ENCODE results near the gene LAMC2.

The LAMC2 gene

DNA sequence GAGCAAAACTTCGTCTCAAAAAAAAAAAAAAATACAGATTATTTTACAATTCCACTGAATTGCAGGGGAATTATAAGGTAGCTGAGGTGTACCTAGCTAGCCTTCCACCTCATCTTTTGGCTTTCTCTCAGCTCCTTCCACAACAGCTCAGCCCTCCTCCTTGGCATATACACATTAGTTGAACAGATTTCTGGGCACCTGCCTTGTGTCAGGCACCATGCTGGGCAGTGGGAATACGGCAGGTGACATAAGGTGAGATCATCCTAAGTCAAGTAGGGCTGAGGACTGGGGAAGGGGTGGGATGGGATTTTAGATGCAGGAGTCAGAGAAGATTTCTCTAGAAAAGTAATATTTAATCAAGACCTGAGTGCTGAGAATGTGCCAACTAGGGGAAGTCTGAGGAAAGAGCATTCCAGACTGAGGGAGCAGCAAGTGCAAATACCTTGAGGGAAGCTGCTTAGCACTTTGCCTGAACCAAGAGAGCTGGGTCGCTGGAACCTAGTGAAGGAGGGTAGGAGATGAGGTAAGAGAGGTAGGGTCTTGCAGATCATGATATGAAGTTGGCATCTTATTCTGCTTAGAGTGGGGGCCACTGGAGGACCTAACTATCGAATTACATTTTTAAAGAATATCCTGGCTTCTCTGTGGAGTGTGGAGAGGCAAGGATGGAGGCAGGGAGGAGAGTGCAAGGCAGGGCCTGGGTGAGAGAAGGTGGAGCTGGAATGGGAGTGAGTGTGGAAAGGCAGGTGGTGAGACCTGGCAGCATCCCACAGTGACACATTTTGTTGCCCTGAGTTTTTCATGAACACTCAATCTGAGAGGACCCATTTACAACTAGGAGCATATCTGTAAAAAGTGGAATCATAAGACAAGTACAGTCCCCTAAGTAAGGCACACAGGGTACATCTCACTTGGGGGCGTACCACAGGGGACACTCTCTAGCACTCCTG lies 28.2 kb downstream of the LAMC2 start:
- DNase-seq (ENCODE audit: low read depth in 2 of 2): no peak

GRCh38 chr1:183215076-183215720 lies 29.1 kb downstream of the LAMC2 start:
- DNase-seq (ENCODE audit: low read depth in 2 of 2): no peak

GRCh38 chr1:183215936-183216335 lies 29.9 kb downstream of the LAMC2 start:
- DNase-seq (ENCODE audit: low read depth in 2 of 2): no peak

GRCh38 chr1:183218027-183218618 lies 32.1 kb downstream of the LAMC2 start:
- no peak for DNase-seq (ENCODE audit: low read depth in 2 of 2)

DNA sequence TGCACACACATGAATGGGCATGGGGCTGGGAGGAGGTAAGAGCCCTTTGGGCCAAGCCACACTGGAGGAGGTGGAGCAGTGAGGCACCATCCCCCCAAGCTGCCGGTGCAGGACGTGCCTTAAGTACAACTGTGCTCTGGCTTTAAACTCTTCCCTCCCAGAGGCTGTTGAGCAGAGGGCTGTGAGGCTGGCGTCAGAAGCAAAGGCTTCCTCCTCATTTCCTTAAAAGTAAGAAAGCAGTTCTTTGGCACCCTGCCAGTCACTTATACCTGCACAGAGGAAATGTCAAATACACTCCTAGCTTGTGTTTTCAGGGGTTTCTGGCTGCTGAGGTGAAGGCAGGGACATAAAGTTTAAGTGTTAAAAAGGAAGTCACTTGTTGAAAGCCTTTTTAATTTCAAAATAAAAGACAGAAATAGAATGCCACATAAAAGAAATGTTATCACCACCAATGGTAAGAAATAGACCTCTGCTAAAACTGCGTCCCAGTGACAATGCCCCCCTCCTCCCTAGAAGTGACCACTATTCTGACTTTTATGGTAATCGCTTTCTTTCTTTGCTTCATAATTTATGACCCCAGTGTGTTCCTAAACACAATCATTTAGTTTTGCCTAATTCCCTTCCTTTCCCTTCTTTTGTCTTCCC lies 33.0 kb downstream of the LAMC2 start:
- DNase-seq (ENCODE audit: low read depth in 2 of 2): no peak

- no peak for DNase-seq (ENCODE audit: low read depth in 2 of 2)
Observed at GRCh38 chr1:183219616-183220009, 33.5 kb downstream of the LAMC2 start.

- DNase-seq (ENCODE audit: low read depth in 2 of 2): no peak
Observed at GRCh38 chr1:183222909-183223308, 36.8 kb downstream of the LAMC2 start.

GRCh38 chr1:183223467-183223866 lies 37.4 kb downstream of the LAMC2 start:
- DNase-seq (ENCODE audit: low read depth in 2 of 2): no peak

DNA sequence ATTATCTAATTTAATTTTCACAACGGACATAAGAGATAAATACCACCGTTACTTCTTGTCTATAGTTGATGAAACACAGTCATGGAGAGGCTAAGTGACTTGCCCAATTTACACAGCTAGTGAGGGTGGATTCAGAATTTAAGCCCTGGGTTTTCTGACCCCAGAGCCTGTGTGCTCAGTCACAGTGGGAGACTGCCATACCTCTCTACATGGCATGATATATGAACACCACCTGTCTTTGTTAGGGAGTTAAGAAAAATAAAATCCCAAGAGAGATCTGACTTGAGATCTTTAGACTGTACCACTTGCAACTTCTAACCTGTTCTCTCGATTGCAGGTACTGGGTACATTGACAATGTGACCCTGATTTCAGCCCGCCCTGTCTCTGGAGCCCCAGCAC lies 40.3 kb downstream of the LAMC2 start:
- no peak for DNase-seq (ENCODE audit: low read depth in 2 of 2)

DNA sequence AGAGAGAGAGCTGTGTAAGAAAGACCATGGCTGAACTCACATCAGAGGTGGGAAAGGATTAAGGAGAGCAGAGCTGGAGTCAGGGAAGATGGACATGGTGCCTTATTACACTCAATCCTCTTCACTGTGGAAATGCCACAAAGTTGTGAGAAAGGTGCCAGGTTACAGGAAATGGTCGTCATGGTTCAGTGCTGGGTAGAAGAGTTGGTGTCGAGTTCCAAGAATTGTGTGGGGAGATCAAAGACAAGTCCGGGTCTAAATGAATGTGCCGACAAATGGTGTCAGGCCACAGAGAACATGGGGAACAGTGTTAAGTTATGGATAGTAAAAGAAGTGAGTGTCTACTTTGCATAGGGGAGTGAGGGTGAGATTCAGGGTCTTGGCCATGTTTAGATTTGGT lies 40.9 kb downstream of the LAMC2 start:
- DNase-seq (ENCODE audit: low read depth in 2 of 2): no peak

DNA sequence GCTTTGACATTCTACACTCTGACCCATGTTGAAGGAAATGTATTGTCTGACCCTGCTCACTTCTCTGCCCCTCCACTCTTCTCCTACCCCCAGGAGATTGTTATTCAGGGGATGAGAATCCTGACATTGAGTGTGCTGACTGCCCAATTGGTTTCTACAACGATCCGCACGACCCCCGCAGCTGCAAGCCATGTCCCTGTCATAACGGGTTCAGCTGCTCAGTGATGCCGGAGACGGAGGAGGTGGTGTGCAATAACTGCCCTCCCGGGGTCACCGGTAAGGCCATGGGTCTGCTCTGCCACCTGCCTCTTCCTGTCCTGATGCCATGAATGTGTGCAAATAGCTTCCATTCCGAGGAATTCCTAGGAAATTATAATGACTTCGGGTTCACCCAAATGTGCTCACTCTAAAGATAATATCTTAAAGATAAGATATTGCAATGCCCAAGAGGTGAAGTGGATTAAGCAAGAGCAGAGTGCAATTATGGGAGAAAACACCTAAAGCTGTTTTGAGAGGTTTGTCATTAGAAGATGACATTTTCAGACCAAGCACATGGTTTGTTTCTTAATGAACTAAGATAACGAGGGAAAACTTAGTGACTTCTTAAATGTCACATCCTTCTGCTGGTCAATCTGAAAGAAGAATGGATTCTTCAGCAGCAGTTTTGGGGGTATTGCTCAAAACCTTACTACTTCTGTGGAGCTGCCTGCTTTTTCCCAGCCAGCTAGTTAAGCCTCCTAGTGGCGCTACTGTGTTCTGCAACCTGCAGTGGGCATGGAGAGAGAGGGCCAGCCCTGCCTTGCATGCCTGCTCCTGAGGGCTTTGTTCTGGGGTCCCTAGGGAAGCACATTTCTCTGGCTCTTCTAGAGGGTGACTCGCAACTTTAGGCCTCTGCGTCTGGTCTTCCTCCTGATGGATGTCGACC lies 41.6 kb downstream of the LAMC2 start:
- DNase-seq (ENCODE audit: low read depth in 2 of 2): no peak

- DNase-seq (ENCODE audit: low read depth in 2 of 2): no peak
Observed at GRCh38 chr1:183228347-183229220, 42.5 kb downstream of the LAMC2 start.

- DNase-seq (ENCODE audit: low read depth in 2 of 2): no peak
Observed at GRCh38 chr1:183230413-183230812, 44.3 kb downstream of the LAMC2 start.

DNA sequence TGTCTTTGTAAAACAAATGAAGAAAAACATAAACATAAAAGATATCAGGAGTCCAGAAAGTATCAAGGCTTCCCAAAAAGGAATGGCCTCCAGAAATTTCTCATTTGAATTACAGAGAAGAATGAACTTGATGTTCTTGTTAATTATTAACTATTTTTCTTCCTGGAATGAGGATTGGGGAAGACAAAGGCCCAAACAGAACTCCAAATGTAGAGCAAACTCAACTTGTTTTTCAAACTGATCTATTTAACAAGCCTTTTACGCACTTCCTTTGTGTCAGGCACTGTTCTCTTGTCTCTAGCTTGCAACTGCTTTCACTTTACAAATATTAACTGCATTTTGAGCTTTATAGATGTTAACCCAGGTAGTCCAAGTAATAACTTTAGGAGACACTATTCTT lies 45.5 kb downstream of the LAMC2 start:
- no peak for DNase-seq (ENCODE audit: low read depth in 2 of 2)

- DNase-seq (ENCODE audit: low read depth in 2 of 2): no peak
Observed at GRCh38 chr1:183233113-183233512, 47.0 kb downstream of the LAMC2 start.

GRCh38 chr1:183234660-183235476 lies 48.8 kb downstream of the LAMC2 start:
- DNase-seq (ENCODE audit: low read depth in 2 of 2): peak; percentile 84

GRCh38 chr1:183235503-183235902 lies 49.4 kb downstream of the LAMC2 start:
- DNase-seq (ENCODE audit: low read depth in 2 of 2): no peak

DNA sequence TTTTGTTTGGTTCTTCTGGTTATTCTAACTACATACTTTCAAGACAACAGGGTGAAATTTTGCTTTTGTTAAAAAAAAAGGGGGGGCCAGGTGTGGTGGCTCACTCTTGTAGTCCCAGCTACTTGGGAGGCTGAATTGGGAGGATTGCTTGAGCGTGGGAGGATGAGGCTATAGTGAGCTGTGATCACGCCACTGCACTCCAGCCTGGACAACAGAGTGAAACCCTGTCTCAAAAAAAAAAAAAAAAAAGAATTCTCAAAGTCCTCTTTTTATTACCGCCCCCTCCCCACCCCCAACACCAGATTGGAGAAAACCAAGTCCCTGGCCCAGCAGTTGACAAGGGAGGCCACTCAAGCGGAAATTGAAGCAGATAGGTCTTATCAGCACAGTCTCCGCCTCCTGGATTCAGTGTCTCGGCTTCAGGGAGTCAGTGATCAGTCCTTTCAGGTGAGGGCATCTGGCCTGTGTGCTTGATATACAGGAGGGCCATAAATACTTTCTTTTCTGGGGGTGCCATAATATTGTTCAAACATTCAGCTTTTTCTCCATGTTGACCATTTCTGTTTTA lies 50.2 kb downstream of the LAMC2 start:
- no peak for DNase-seq (ENCODE audit: low read depth in 2 of 2)

DNA sequence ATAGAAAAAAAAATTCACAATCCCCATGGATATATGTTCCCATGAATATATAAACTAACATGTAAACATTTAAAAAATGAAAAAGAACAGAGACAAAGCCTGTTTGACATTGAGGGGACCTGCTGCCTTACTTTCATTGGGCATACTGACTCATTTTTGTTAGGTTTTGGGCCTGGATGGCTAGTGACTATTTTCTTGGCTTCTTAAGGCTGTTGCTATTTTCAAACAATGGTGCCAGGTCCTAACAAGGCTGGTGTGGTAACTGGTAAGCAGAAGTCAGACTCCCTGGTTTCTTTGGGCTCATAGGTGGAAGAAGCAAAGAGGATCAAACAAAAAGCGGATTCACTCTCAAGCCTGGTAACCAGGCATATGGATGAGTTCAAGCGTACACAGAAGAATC lies 51.0 kb downstream of the LAMC2 start:
- DNase-seq (ENCODE audit: low read depth in 2 of 2): no peak

Measured in fibroblast of skin of left quadriceps (primary cell).